SK-N-SH (cell line): Measurements from ENCODE around the gene TMPRSS11E. TPM values are rescaled to one million over a fixed set of nuclear protein-coding genes. Genes with fewer than 3 reads are reported as not detected.

Source experiments
- CTCF ChIA-PET: fragments of 300-600, 350-600 bp; formaldehyde crosslinking; extraction: SDS; loops from one replicate; lab custom pipeline; 2021; lab: Yijun Ruan, JAX
- POLR2A ChIA-PET: fragments of 350-600 bp; sonication (Branson Sonifier 250); formaldehyde crosslinking; extraction: SDS; loops from one replicate; lab custom pipeline; 2020; ENCODE audit warnings: antibody characterized with exemption, inconsistent platforms; lab: Yijun Ruan, JAX
- DNase-seq: peaks from one replicate; pipeline ENCODE4 v3.0.0; 2012
- H2AFZ ChIP-seq: fragments of 200-600 bp; sonication (generic); 2 replicates; pipeline ENCODE4 v1.8.1; 2016; ENCODE audit warnings: antibody characterized with exemption, mild to moderate bottlenecking, low read depth
- H3F3A ChIP-seq: fragments of 200-600 bp; sonication (generic); replicated peaks from 2 replicates; pipeline ENCODE3; 2016; ENCODE audit warnings: antibody characterized with exemption, mild to moderate bottlenecking; ENCODE audit not compliant: insufficient read depth
- H3K27ac ChIP-seq, 2 experiments: fragments of 200-500 bp in 1 of 2; fragments of 200-600 bp in 1 of 2; sonication (Bioruptor generic) in 1 of 2; sonication (generic), shearing (Covaris generic) in 1 of 2; 2 replicates each; pipeline versions ENCODE4 v1.5.1 to v1.6.1; 2014 to 2016; ENCODE audit warnings: low read depth in 2 of 2, inconsistent platforms in 1 of 2, low read length in 1 of 2, mild to moderate bottlenecking in 1 of 2, mixed read lengths in 1 of 2
- H3K27me3 ChIP-seq: fragments of 200-600 bp; sonication (generic), shearing (Covaris generic); 2 replicates; pipeline ENCODE4 v1.6.1; 2016; ENCODE audit warnings: mixed run types; ENCODE audit not compliant: insufficient read depth
- H3K36me3 ChIP-seq, 2 experiments: fragments of 200-500 bp in 1 of 2; fragments of 200-600 bp in 1 of 2; sonication (Bioruptor generic) in 1 of 2; sonication (generic) in 1 of 2; replicated peaks in 1 of 2; 2 replicates each; pipeline versions ENCODE3 to v1.5.1; 2014 to 2016; ENCODE audit warnings: low read length in 1 of 2, mild to moderate bottlenecking in 1 of 2; ENCODE audit not compliant: insufficient read depth in 2 of 2, control insufficient read depth in 1 of 2
- H3K4me1 ChIP-seq, 2 experiments: fragments of 200-500 bp in 1 of 2; fragments of 200-600 bp in 1 of 2; sonication (Bioruptor generic) in 1 of 2; sonication (generic), shearing (Covaris generic) in 1 of 2; 2 replicates each; pipeline versions ENCODE4 v1.5.1 to v1.6.1; 2014 to 2016; ENCODE audit warnings: low read depth in 1 of 2, low read length in 1 of 2, mixed run types in 1 of 2; ENCODE audit not compliant: insufficient read depth in 2 of 2, control insufficient read depth in 1 of 2
- H3K4me2 ChIP-seq: fragments of 200-600 bp; sonication (generic), shearing (Covaris generic); 2 replicates; pipeline ENCODE4 v1.6.1; 2017; ENCODE audit warnings: mixed run types
- H3K4me3 ChIP-seq, 2 experiments: fragments of 200-500 bp in 1 of 2; fragments of 200-600 bp in 1 of 2; sonication (Bioruptor generic) in 1 of 2; sonication (generic), shearing (Covaris generic) in 1 of 2; 2 replicates each; pipeline versions ENCODE4 v1.5.1 to v1.8.1; 2014 to 2016; ENCODE audit warnings: low read depth in 2 of 2, inconsistent platforms in 1 of 2, low read length in 1 of 2, mild to moderate bottlenecking in 1 of 2, mixed read lengths in 1 of 2, moderate library complexity in 1 of 2
- H3K79me2 ChIP-seq: fragments of 200-600 bp; sonication (generic); 2 replicates; pipeline ENCODE4 v1.8.1; 2017; ENCODE audit warnings: mild to moderate bottlenecking; ENCODE audit not compliant: insufficient read depth
- H3K9ac ChIP-seq: fragments of 200-600 bp; sonication (generic); 2 replicates; pipeline ENCODE4 v1.6.1; 2017; ENCODE audit warnings: mixed run types
- H3K9me2 ChIP-seq: fragments of 200-600 bp; sonication (generic); 2 replicates; pipeline ENCODE4 v1.6.1; 2017; ENCODE audit warnings: mixed run types
- H3K9me3 ChIP-seq: fragments of 200-600 bp; sonication (generic); 2 replicates; pipeline ENCODE4 v1.6.1; 2017; ENCODE audit warnings: mixed run types, mild to moderate bottlenecking, moderate library complexity
- H4K20me1 ChIP-seq: fragments of 200-600 bp; sonication (generic); 2 replicates; pipeline ENCODE4 v1.6.1; 2017; ENCODE audit warnings: mild to moderate bottlenecking, mixed run types; ENCODE audit not compliant: insufficient read depth
- EP300 ChIP-seq, 2 experiments: IDR thresholded peaks; 2 replicates each; pipeline versions ENCODE4 v1.4.0 to v1.6.1; 2012; ENCODE audit warnings: borderline replicate concordance in 1 of 2, low read depth in 1 of 2, low read length in 1 of 2
- EZH2phosphoT487 ChIP-seq: fragments of 200-600 bp; sonication (generic); IDR thresholded peaks from 2 replicates; pipeline ENCODE4 v1.6.1; 2017; ENCODE audit warnings: low read depth, mixed run types, mild to moderate bottlenecking, antibody characterized with exemption, moderate library complexity, borderline replicate concordance
- FOSL2 ChIP-seq: IDR thresholded peaks from 2 replicates; pipeline ENCODE4 v1.4.0; 2012; ENCODE audit warnings: low read depth, mild to moderate bottlenecking, moderate library complexity, borderline replicate concordance
- GABPA ChIP-seq: IDR thresholded peaks from 2 replicates; pipeline ENCODE4 v1.4.0; 2012; ENCODE audit warnings: low read depth, mild to moderate bottlenecking
- GATA2 ChIP-seq: sonication (generic); formaldehyde crosslinking; IDR thresholded peaks from 2 replicates; pipeline ENCODE4 v1.5.0; 2020; ENCODE audit warnings: mild to moderate bottlenecking, missing genetic modification reagents
- MAX ChIP-seq: IDR thresholded peaks from 2 replicates; pipeline ENCODE4 v1.4.0; 2012; ENCODE audit warnings: low read depth
- MEF2A ChIP-seq: IDR thresholded peaks from 2 replicates; pipeline ENCODE4 v1.4.0; 2012; ENCODE audit warnings: low read depth, borderline replicate concordance
- RCOR1 ChIP-seq: fragments of 150-350 bp; IDR thresholded peaks from 2 replicates; pipeline ENCODE4 v1.6.1; 2017; ENCODE audit warnings: antibody characterized with exemption, low read length
- REST ChIP-seq: IDR thresholded peaks from 2 replicates; pipeline ENCODE4 v1.6.1; 2012; ENCODE audit warnings: mild to moderate bottlenecking, low read depth, low read length, moderate library complexity
- RFX5 ChIP-seq: IDR thresholded peaks from 2 replicates; pipeline ENCODE4 v1.6.1; 2012; ENCODE audit warnings: mild to moderate bottlenecking, improper control_type of control experiment, low read length
- SIN3A ChIP-seq: IDR thresholded peaks from 2 replicates; pipeline ENCODE4 v1.6.1; 2012; ENCODE audit warnings: low read depth, mild to moderate bottlenecking, low read length, moderate library complexity, borderline replicate concordance
- TCF12 ChIP-seq: IDR thresholded peaks from 2 replicates; pipeline ENCODE4 v1.4.0; 2012
- WGBS: methylation state at CpG from one replicate; pipeline ENCODE4 v1.1.6; 2017; ENCODE audit warnings: low lambda C conversion rate; 5-methylcytosine and 5-hydroxymethylcytosine counted together
- polyA plus RNA-seq, 3 experiments: library from polyadenylated mRNA; depleted of rRNA; stranded (reverse); fragments of >200 nt; gene quantifications; 2 replicates each; pipeline ENCODE4 v1.2.3, GENCODE V29; 2012
- TF ChIP-seq, protein P1 (sequence below): fragments of 150-350 bp; IDR thresholded peaks from 2 replicates; pipeline ENCODE4 v1.6.1; 2016; ENCODE audit warnings: mild to moderate bottlenecking, low read depth, low read length
- TF ChIP-seq, protein P2 (sequence below): IDR thresholded peaks from 2 replicates; pipeline ENCODE4; 2012
- TF ChIP-seq, protein P3 (sequence below): fragments of 150-350 bp; IDR thresholded peaks from 2 replicates; pipeline ENCODE4 v1.6.1; 2017; ENCODE audit warnings: antibody characterized with exemption, low read length, low read depth, borderline replicate concordance

The TMPRSS11E gene, protein sequence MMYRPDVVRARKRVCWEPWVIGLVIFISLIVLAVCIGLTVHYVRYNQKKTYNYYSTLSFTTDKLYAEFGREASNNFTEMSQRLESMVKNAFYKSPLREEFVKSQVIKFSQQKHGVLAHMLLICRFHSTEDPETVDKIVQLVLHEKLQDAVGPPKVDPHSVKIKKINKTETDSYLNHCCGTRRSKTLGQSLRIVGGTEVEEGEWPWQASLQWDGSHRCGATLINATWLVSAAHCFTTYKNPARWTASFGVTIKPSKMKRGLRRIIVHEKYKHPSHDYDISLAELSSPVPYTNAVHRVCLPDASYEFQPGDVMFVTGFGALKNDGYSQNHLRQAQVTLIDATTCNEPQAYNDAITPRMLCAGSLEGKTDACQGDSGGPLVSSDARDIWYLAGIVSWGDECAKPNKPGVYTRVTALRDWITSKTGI
- not detected in 2 replicates for polyA plus RNA-seq (2012; rRNA removed)
- polyA plus RNA-seq (2012; cell fraction: cytosol; rRNA removed): not detected in 2 replicates
- polyA plus RNA-seq (2012; cell fraction: nucleus; rRNA removed): not detected in 2 replicates

- no peaks in the 10 kb centered on the region for H3F3A ChIP-seq
- no peak within 1 kb of the TSS for H3K4me3 ChIP-seq
- DNase-seq: no peak
- H3K4me1 ChIP-seq: no peaks in the 10 kb centered on the region
- no peak within 1 kb of the TSS for H2AFZ ChIP-seq
- H3K79me2 ChIP-seq: no peaks in the 10 kb centered on the region
- 13% methylated on average over 3 of the region's 3 CpGs for WGBS
- H3K9me2 ChIP-seq: no peaks in the 10 kb centered on the region
- no peaks in the 10 kb centered on the region for H4K20me1 ChIP-seq
- H3K27ac ChIP-seq: no peak within 1 kb of the TSS
- no peaks in the 10 kb centered on the region; the same call in 1 of the 2 replicates for H3K27me3 ChIP-seq
- POLR2A ChIA-PET: no interaction called here
- CTCF ChIA-PET: interaction anchor here (0.7 kb wide), 1 partner anchor 499 kb away, joined by 3 read pairs; no protein-coding TSS in a partner anchor
- no peak within 1 kb of the TSS for H3K4me2 ChIP-seq
- H3K36me3 ChIP-seq: no peaks in the 10 kb centered on the region
- no peak for TF ChIP-seq RCOR1
- no peak for TF ChIP-seq EP300 (IDR thresholded peaks at IDR 0.05; ENCODE audit: borderline replicate concordance in 1 of 2, low read depth in 1 of 2, low read length in 1 of 2)
- no peak for TF ChIP-seq GATA2 (CRISPR knock-in tag)
- no peak for TF ChIP-seq SIN3A
- TF ChIP-seq, protein P1, sequence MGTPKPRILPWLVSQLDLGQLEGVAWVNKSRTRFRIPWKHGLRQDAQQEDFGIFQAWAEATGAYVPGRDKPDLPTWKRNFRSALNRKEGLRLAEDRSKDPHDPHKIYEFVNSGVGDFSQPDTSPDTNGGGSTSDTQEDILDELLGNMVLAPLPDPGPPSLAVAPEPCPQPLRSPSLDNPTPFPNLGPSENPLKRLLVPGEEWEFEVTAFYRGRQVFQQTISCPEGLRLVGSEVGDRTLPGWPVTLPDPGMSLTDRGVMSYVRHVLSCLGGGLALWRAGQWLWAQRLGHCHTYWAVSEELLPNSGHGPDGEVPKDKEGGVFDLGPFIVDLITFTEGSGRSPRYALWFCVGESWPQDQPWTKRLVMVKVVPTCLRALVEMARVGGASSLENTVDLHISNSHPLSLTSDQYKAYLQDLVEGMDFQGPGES: no peak
- TF ChIP-seq GABPA: no peak
- TF ChIP-seq REST: no peak
- TF ChIP-seq EZH2phosphoT487: no peak
- TF ChIP-seq MAX: no peak
- TF ChIP-seq, protein P2, sequence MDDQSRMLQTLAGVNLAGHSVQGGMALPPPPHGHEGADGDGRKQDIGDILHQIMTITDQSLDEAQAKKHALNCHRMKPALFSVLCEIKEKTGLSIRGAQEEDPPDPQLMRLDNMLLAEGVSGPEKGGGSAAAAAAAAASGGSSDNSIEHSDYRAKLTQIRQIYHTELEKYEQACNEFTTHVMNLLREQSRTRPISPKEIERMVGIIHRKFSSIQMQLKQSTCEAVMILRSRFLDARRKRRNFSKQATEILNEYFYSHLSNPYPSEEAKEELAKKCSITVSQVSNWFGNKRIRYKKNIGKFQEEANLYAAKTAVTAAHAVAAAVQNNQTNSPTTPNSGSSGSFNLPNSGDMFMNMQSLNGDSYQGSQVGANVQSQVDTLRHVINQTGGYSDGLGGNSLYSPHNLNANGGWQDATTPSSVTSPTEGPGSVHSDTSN: no peak
- TF ChIP-seq, protein P3, sequence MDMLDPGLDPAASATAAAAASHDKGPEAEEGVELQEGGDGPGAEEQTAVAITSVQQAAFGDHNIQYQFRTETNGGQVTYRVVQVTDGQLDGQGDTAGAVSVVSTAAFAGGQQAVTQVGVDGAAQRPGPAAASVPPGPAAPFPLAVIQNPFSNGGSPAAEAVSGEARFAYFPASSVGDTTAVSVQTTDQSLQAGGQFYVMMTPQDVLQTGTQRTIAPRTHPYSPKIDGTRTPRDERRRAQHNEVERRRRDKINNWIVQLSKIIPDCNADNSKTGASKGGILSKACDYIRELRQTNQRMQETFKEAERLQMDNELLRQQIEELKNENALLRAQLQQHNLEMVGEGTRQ: no peak
- TF ChIP-seq TCF12: no peak
- no peak for TF ChIP-seq FOSL2
- no peak for TF ChIP-seq RFX5
- no peak for TF ChIP-seq MEF2A
- no peaks in the 10 kb centered on the region for H3K9me3 ChIP-seq
- no peak within 1 kb of the TSS for H3K9ac ChIP-seq
These were observed at the start of gene TMPRSS11E for GRCh38 chr4:68447201-68447600. TMPRSS11E (plus strand) TSS chr4:68447463; CDS start chr4:68447513, 50 bp downstream.
